HCT116 (cell line): ENCODE results near the gene HHAT. TPM values are rescaled to one million over a fixed set of nuclear protein-coding genes. Genes with fewer than 3 reads are reported as not detected.

Source experiments
- ATAC-seq: fragments of 200-7000 bp; cut with Tn5 transposase; 2 replicates; pipeline ENCODE4 v1.9.1; 2020; ENCODE audit warnings: mild to moderate bottlenecking, moderate library complexity
- BruUV-seq: library from RNA; stranded (reverse); fragments of 400-500 nt; replicated peaks from 2 replicates; lab custom pipeline; 2021; lab: Mats Ljungman, UMichigan
- CTCF ChIA-PET: fragments of 300-600 bp; sonication (Branson Sonifier 250); formaldehyde crosslinking; loops from one replicate; lab custom pipeline; 2021; ENCODE audit warnings: antibody characterized with exemption; lab: Charles Lee
- POLR2A ChIA-PET: fragments of 300-600, 350-600 bp; sonication (Branson Sonifier 250); formaldehyde crosslinking; loops from one replicate; lab custom pipeline; 2021; ENCODE audit warnings: antibody characterized with exemption; lab: Charles Lee
- RAD21 ChIA-PET, 2 experiments: fragments of 300-600 bp; sonication (Branson Sonifier 250); formaldehyde crosslinking; loops; one replicate each; lab custom pipeline; 2023; ENCODE audit warnings: low total read pairs in 2 of 2; ENCODE audit not compliant: uncharacterized antibody in 2 of 2, unreplicated experiment in 2 of 2, low non-redundant PET in 1 of 2; lab: Charles Lee
- DNase-seq: peaks from one replicate; pipeline ENCODE4 v3.0.0-alpha.2; 2010; ENCODE audit warnings: low read depth, low spot score
- H2AFZ ChIP-seq: fragments of 200-600 bp; shearing (Covaris generic), sonication (generic); 2 replicates; pipeline ENCODE4 v1.6.1; 2017; ENCODE audit warnings: low read depth, mixed run types, mixed read lengths, antibody characterized with exemption, low read length; ENCODE audit not compliant: poor library complexity, severe bottlenecking
- H3K27ac ChIP-seq: 2 replicates; pipeline ENCODE4 v1.5.1; 2012; ENCODE audit warnings: low read depth, low read length
- H3K27me3 ChIP-seq: fragments of 200-600 bp; sonication (generic); 2 replicates; pipeline ENCODE4 v1.6.1; 2016; ENCODE audit warnings: mixed run types, low read length, mixed read lengths; ENCODE audit not compliant: insufficient read depth
- H3K36me3 ChIP-seq, 2 experiments: fragments of 200-500 bp in 1 of 2; fragments of 200-600 bp in 1 of 2; sonication (Bioruptor generic) in 1 of 2; sonication (generic) in 1 of 2; 2 replicates each; pipeline versions ENCODE4 v1.5.1 to v1.6.1; 2014 to 2016; ENCODE audit warnings: low read length in 2 of 2, inconsistent platforms in 1 of 2, mixed read lengths in 1 of 2, mixed run types in 1 of 2; ENCODE audit not compliant: insufficient read depth in 2 of 2, control insufficient read depth in 1 of 2
- H3K4me1 ChIP-seq, 2 experiments: fragments of 200-600 bp in 1 of 2; sonication (generic) in 1 of 2; 2 replicates each; pipeline versions ENCODE4 v1.5.1 to v1.6.1; 2012 to 2017; ENCODE audit warnings: low read length in 2 of 2, inconsistent platforms in 1 of 2, mild to moderate bottlenecking in 1 of 2, mixed read lengths in 1 of 2, mixed run types in 1 of 2, moderate library complexity in 1 of 2; ENCODE audit not compliant: insufficient read depth in 2 of 2, control insufficient read depth in 1 of 2
- H3K4me2 ChIP-seq: fragments of 200-600 bp; sonication (generic); 2 replicates; pipeline ENCODE4 v1.6.1; 2017; ENCODE audit warnings: mixed run types, low read length, mixed read lengths
- H3K4me3 ChIP-seq, 2 experiments: fragments of 200-600 bp in 1 of 2; sonication (generic) in 1 of 2; replicated peaks in 1 of 2; 2 replicates each; pipeline ENCODE4 v1.5.1; 2011 to 2016; ENCODE audit warnings: low read length in 2 of 2, control low read depth in 1 of 2, low read depth in 1 of 2, mild to moderate bottlenecking in 1 of 2, mixed read lengths in 1 of 2, mixed run types in 1 of 2
- H3K79me2 ChIP-seq: fragments of 200-600 bp; sonication (generic); 2 replicates; pipeline ENCODE4 v1.6.1; 2017; ENCODE audit warnings: mild to moderate bottlenecking, mixed run types, low read length, moderate library complexity, mixed read lengths; ENCODE audit not compliant: insufficient read depth
- H3K9ac ChIP-seq: fragments of 200-600 bp; sonication (generic); 2 replicates; pipeline ENCODE4 v1.6.1; 2016; ENCODE audit warnings: low read length, mixed read lengths
- H3K9me2 ChIP-seq: fragments of 200-600 bp; sonication (generic), shearing (Covaris generic); 2 replicates; pipeline ENCODE4 v1.6.1; 2017; ENCODE audit warnings: mixed run types, mild to moderate bottlenecking, moderate library complexity; ENCODE audit not compliant: insufficient read depth
- H3K9me3 ChIP-seq, 2 experiments: fragments of 200-500 bp in 1 of 2; fragments of 200-600 bp in 1 of 2; sonication (Bioruptor generic) in 1 of 2; sonication (generic) in 1 of 2; 2 replicates each; pipeline ENCODE4 v1.6.1; 2014 to 2017; ENCODE audit warnings: low read length in 2 of 2, mixed read lengths in 2 of 2, inconsistent platforms in 1 of 2, low read depth in 1 of 2, mild to moderate bottlenecking in 1 of 2, mixed run types in 1 of 2, moderate library complexity in 1 of 2; ENCODE audit not compliant: control insufficient read depth in 1 of 2, insufficient read depth in 1 of 2
- H4K20me1 ChIP-seq: fragments of 200-600 bp; sonication (generic), shearing (Covaris generic); 2 replicates; pipeline ENCODE4 v1.6.1; 2017; ENCODE audit warnings: mixed run types, mild to moderate bottlenecking, moderate library complexity; ENCODE audit not compliant: insufficient read depth
- CEBPB ChIP-seq: IDR thresholded peaks from 2 replicates; pipeline ENCODE4 v1.6.1; 2012; ENCODE audit warnings: low read depth
- ELF1 ChIP-seq: IDR thresholded peaks from 2 replicates; pipeline ENCODE4 v1.6.1; 2012; ENCODE audit warnings: low read depth, borderline replicate concordance
- FOSL1 ChIP-seq: IDR thresholded peaks from 2 replicates; pipeline ENCODE4 v1.6.1; 2012; ENCODE audit warnings: low read depth
- SRF ChIP-seq: IDR thresholded peaks from 2 replicates; pipeline ENCODE4 v1.6.1; 2012; ENCODE audit warnings: low read depth
- YY1 ChIP-seq: IDR thresholded peaks from 2 replicates; pipeline ENCODE4 v1.6.1; 2011; ENCODE audit warnings: low read length, low read depth, moderate library complexity, mild to moderate bottlenecking; ENCODE audit not compliant: insufficient replicate concordance; ENCODE audit errors: extremely low read depth
- ZFX ChIP-seq: fragments of 450-650 bp; IDR thresholded peaks from 2 replicates; pipeline ENCODE4 v1.6.1; 2017
- intact Hi-C: fragments of 100-400 bp; cut with micrococcal nuclease; formaldehyde crosslinking; loops from 2 replicates; pipeline ENCODE4 v1.10.0; 2022
- total RNA-seq: library from RNA; stranded (reverse); gene quantifications from one replicate; pipeline ENCODE4 v1.2.1, GENCODE V29; 2021; ENCODE audit not compliant: unreplicated experiment
- TF ChIP-seq, protein P1 (sequence below): IDR thresholded peaks from 2 replicates; pipeline ENCODE4 v1.6.1; 2012; ENCODE audit warnings: low read depth
- TF ChIP-seq, protein P2 (sequence below): IDR thresholded peaks from 2 replicates; pipeline ENCODE4 v1.6.1; 2012

Gene HHAT
- total RNA-seq, 1 experiment from 2014 or later = 2.7 TPM

DNA sequence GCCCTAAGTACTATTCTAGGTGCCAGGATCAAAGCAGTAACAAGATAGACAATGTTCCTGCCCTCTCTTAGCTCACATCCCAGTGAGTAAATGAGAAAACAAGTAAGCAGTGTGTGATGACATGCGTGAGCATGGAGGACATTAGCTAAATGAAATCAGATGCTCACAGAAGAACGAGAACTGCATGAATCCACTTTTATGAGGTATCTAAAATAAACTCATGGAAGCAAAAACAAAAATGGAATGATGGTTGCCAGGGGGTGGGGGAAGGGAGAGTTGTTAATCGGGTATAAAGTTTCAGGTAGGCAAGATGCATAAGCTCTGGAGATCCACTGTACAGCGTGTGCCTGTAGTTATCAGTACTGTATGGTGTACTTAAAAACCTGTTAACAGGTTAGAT, 195.1 kb downstream of the HHAT start (continued):
- TF ChIP-seq, protein P1, sequence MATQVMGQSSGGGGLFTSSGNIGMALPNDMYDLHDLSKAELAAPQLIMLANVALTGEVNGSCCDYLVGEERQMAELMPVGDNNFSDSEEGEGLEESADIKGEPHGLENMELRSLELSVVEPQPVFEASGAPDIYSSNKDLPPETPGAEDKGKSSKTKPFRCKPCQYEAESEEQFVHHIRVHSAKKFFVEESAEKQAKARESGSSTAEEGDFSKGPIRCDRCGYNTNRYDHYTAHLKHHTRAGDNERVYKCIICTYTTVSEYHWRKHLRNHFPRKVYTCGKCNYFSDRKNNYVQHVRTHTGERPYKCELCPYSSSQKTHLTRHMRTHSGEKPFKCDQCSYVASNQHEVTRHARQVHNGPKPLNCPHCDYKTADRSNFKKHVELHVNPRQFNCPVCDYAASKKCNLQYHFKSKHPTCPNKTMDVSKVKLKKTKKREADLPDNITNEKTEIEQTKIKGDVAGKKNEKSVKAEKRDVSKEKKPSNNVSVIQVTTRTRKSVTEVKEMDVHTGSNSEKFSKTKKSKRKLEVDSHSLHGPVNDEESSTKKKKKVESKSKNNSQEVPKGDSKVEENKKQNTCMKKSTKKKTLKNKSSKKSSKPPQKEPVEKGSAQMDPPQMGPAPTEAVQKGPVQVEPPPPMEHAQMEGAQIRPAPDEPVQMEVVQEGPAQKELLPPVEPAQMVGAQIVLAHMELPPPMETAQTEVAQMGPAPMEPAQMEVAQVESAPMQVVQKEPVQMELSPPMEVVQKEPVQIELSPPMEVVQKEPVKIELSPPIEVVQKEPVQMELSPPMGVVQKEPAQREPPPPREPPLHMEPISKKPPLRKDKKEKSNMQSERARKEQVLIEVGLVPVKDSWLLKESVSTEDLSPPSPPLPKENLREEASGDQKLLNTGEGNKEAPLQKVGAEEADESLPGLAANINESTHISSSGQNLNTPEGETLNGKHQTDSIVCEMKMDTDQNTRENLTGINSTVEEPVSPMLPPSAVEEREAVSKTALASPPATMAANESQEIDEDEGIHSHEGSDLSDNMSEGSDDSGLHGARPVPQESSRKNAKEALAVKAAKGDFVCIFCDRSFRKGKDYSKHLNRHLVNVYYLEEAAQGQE = no peak
- TF ChIP-seq, protein P2, sequence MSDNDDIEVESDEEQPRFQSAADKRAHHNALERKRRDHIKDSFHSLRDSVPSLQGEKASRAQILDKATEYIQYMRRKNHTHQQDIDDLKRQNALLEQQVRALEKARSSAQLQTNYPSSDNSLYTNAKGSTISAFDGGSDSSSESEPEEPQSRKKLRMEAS = no peak
- TF ChIP-seq YY1 (no peak), FOSL1 (no peak), ZFX (no peak), ELF1 (no peak), CEBPB (no peak)

DNA sequence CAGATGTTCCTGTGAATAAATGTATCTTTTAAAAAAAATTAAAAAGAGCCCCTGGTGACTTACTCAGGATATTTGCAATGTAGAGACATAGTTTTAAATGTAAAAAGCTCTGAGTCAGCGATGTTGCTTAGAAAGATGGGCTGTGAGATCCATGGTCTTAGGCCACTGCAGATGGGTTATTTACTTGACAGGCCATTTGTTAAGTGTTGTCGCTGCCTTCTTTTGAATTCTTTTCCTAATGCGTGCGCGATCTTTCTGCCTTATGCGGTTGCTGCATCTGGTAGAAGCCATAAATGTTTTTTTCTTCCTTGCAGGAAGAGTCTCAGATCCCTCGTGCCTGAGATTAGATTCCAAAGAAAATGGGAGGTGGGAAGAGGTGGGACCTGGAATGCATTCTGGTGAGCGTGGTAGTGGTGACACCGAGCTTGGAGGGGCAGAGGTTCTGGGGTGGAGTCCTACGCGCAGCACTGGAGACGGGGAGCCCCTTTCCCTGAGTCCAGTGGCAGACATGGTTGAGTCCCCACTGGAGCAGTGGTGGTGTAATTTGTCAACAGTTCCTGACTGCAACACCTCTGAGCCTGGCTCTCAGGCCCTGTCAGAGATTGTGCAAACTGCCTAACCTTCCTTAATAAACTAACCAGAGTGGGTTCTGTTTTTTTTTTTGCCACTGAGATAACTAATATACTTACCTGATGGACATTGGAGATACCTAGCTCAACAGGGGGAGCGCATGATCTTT, 197.2 kb downstream of the HHAT start:
- no TSS peak for BruUV-seq
- H3K27ac ChIP-seq = no peak overlapping the region
- no peak overlapping the region for H3K9ac ChIP-seq
- intact Hi-C loops = no loop called here
- H3K4me1 ChIP-seq = no peaks in the 10 kb centered on the region
- no peak overlapping the region for H2AFZ ChIP-seq
- no peaks in the 10 kb centered on the region for H4K20me1 ChIP-seq
- RAD21 ChIA-PET = no interaction called here
- ATAC-seq = no peak
- H3K9me2 ChIP-seq = no peaks in the 10 kb centered on the region
- H3K4me2 ChIP-seq = no peak overlapping the region
- H3K4me3 ChIP-seq = no peak overlapping the region
- no peaks in the 10 kb centered on the region for H3K79me2 ChIP-seq
- CTCF ChIA-PET = no interaction called here
- peaks cover 5% of the 10 kb centered on the region; the same call in 1 of the 2 replicates for H3K27me3 ChIP-seq
- POLR2A ChIA-PET = no interaction called here
- no peaks in the 10 kb centered on the region for H3K36me3 ChIP-seq
- TF ChIP-seq YY1 (no peak), CEBPB (no peak), SRF (no peak)
- DNase-seq = no peak
- H3K9me3 ChIP-seq = no peaks in the 10 kb centered on the region
